NCI-H748 (cell line): ENCODE results near the gene PPM1L.
A peak's percentile ranks its signal among the peaks of the same experiment; 100 is the strongest.

ENCODE experiments used
- DNase-seq: peaks from one replicate; lab custom pipeline; 2025; ENCODE audit not compliant: unreplicated experiment; lab: John Stamatoyannopoulos, UW

Gene PPM1L

GRCh38 chr3:160842021-160843005, 86.3 kb downstream of the PPM1L start:
- DNase-seq = no peak

- no peak for DNase-seq
These were observed 95.7 kb downstream of the PPM1L start for GRCh38 chr3:160851629-160852210.

GRCh38 chr3:160852856-160853255, 96.8 kb downstream of the PPM1L start:
- DNase-seq = no peak

- peak; percentile 10 for DNase-seq
These were observed 100.4 kb downstream of the PPM1L start for GRCh38 chr3:160856450-160856849.

GRCh38 chr3:160857476-160858119, 101.6 kb downstream of the PPM1L start:
- no peak for DNase-seq

- no peak for DNase-seq
These were observed 104.3 kb downstream of the PPM1L start for GRCh38 chr3:160860346-160860745.

- peak; percentile 68 for DNase-seq
These were observed 113.8 kb downstream of the PPM1L start for GRCh38 chr3:160869825-160870224.

GRCh38 chr3:160870327-160870726, 114.3 kb downstream of the PPM1L start:
- DNase-seq = peak; percentile 85

GRCh38 chr3:160874736-160875135, 118.7 kb downstream of the PPM1L start:
- no peak for DNase-seq

- no peak for DNase-seq
These were observed 120.6 kb downstream of the PPM1L start for GRCh38 chr3:160876643-160877042.

GRCh38 chr3:160879859-160880258, 123.8 kb downstream of the PPM1L start:
- DNase-seq = no peak

GRCh38 chr3:160883373-160883772, 127.3 kb downstream of the PPM1L start:
- DNase-seq = no peak

GRCh38 chr3:160885791-160886286, 129.8 kb downstream of the PPM1L start:
- DNase-seq = peak; percentile 14

GRCh38 chr3:160886421-160886820, 130.4 kb downstream of the PPM1L start:
- DNase-seq = no peak

GRCh38 chr3:160893207-160893606, 137.2 kb downstream of the PPM1L start:
- no peak for DNase-seq

- no peak for DNase-seq
These were observed 148.7 kb downstream of the PPM1L start for GRCh38 chr3:160904691-160905090.

- no peak for DNase-seq
These were observed 150.6 kb downstream of the PPM1L start for GRCh38 chr3:160906646-160907045.

- DNase-seq = no peak
These were observed 153.9 kb downstream of the PPM1L start for GRCh38 chr3:160909917-160910316.

GRCh38 chr3:160911411-160911810, 155.4 kb downstream of the PPM1L start:
- no peak for DNase-seq

GRCh38 chr3:160916472-160916871, 160.4 kb downstream of the PPM1L start:
- DNase-seq = no peak

GRCh38 chr3:160919942-160920341, 163.9 kb downstream of the PPM1L start:
- DNase-seq = peak; percentile 8
